ENCODE measurements around the gene CYBA. TPM values are rescaled to one million over a fixed set of nuclear protein-coding genes. Genes with fewer than 3 reads are reported as not detected.
A peak's percentile ranks its signal among the peaks of the same experiment; 100 is the strongest.

CYBA gene
- total RNA-seq, 2 experiments from 2014 or later: 155 to 200 TPM

- intact Hi-C loops (cut with DNase I, micrococcal nuclease): loop anchor here (1.0 to 2.0 kb wide), 17 partner anchors 11 to 541 kb away; partner anchors contain the start of genes MVD (in 2 of the 2), ZFPM1 (in 2 of the 2), CDT1 (in 1 of the 2) and CTU2 (in 1 of the 2)
- peak overlapping the region; percentile 93 for H3K27ac Mint-ChIP-seq
- POLR2A ChIA-PET: no interaction called here
- H3K36me3 Mint-ChIP-seq (ENCODE audit: low read depth): peaks cover 18% of the 10 kb centered on the region
- ATAC-seq (no peak), DNase-seq (no peak)
- H3K4me1 Mint-ChIP-seq: peaks cover 15% of the 10 kb centered on the region
- H3K9me3 Mint-ChIP-seq (ENCODE audit: low read depth): no peaks in the 10 kb centered on the region
- no peak overlapping the region for H3K4me3 Mint-ChIP-seq
- CTCF ChIA-PET: interaction anchor here (0.7 kb wide), 1 partner anchor 18 kb away, joined by 3 read pairs; no protein-coding TSS in a partner anchor
- H3K27me3 Mint-ChIP-seq: no peaks in the 10 kb centered on the region
Observed at GRCh38 chr16:88651989-88652761, 1.3 kb upstream of the CYBA start.

GRCh38 chr16:88651276-88651988 is 579 bp upstream of the CYBA start:
- H3K4me1 Mint-ChIP-seq: peaks cover 15% of the 10 kb centered on the region
- no peaks in the 10 kb centered on the region for H3K27me3 Mint-ChIP-seq
- POLR2A ChIA-PET: no interaction called here
- no peaks in the 10 kb centered on the region for H3K9me3 Mint-ChIP-seq (ENCODE audit: low read depth)
- CTCF ChIA-PET: no interaction called here
- ATAC-seq (peak; percentile 92), DNase-seq (peak; percentile 92)
- peak overlapping the region; percentile 85 for H3K4me3 Mint-ChIP-seq
- H3K36me3 Mint-ChIP-seq (ENCODE audit: low read depth): peaks cover 18% of the 10 kb centered on the region
- peak overlapping the region; percentile 93 for H3K27ac Mint-ChIP-seq
- intact Hi-C loops (cut with DNase I, micrococcal nuclease): loop anchor here (1.0 to 2.0 kb wide), 17 partner anchors 12 to 542 kb away; partner anchors contain the start of genes MVD (in 2 of the 2), ZFPM1 (in 2 of the 2), CDT1 (in 1 of the 2) and CTU2 (in 1 of the 2)

- CTCF ChIA-PET: no interaction called here
- no peaks in the 10 kb centered on the region for H3K27me3 Mint-ChIP-seq
- ATAC-seq: no peak
- no peaks in the 10 kb centered on the region for H3K9me3 Mint-ChIP-seq (ENCODE audit: low read depth)
- H3K36me3 Mint-ChIP-seq (ENCODE audit: low read depth): peaks cover 17% of the 10 kb centered on the region
- H3K4me1 Mint-ChIP-seq: peaks cover 15% of the 10 kb centered on the region
- peak overlapping the region; percentile 85 for H3K4me3 Mint-ChIP-seq
- intact Hi-C loops (cut with DNase I, micrococcal nuclease): loop anchor here in 1 of 2 experiments (2.0 kb wide), 3 partner anchors 15 to 197 kb away; partner anchors contain the start of gene ZFPM1
- peak; percentile 48 for DNase-seq
- peak overlapping the region; percentile 85 for H3K27ac Mint-ChIP-seq
- POLR2A ChIA-PET: interaction anchor here (0.8 kb wide), 1 partner anchor 13 kb away, joined by 5 read pairs; no protein-coding TSS in a partner anchor
Observed at GRCh38 chr16:88649924-88650748, 717 bp downstream of the CYBA start.

GRCh38 chr16:88649195-88649923 is 1.5 kb downstream of the CYBA start:
- intact Hi-C loops (cut with DNase I, micrococcal nuclease): no loop called here
- Mint-ChIP-seq H3K27ac (peak overlapping the region; percentile 5), H3K4me1 (peaks cover 15% of the 10 kb centered on the region), H3K9me3 (ENCODE audit: low read depth) (no peaks in the 10 kb centered on the region), H3K36me3 (ENCODE audit: low read depth) (peaks cover 13% of the 10 kb centered on the region), H3K27me3 (no peaks in the 10 kb centered on the region), H3K4me3 (peak overlapping the region; percentile 85)
- ATAC-seq (no peak), DNase-seq (no peak)
- POLR2A ChIA-PET: interaction anchor here (0.8 kb wide), 1 partner anchor 13 kb away, joined by 5 read pairs; no protein-coding TSS in a partner anchor
- CTCF ChIA-PET: no interaction called here

GRCh38 chr16:88647178-88648070 is 3.4 kb downstream of the CYBA start:
- H3K4me1 Mint-ChIP-seq: peaks cover 15% of the 10 kb centered on the region
- ChIA-PET CTCF (no interaction called here), POLR2A (interaction anchor here (0.5 kb wide), 1 partner anchor 779 kb away, joined by 3 read pairs; no protein-coding TSS in a partner anchor)
- H3K27ac Mint-ChIP-seq: no peak overlapping the region
- H3K9me3 Mint-ChIP-seq (ENCODE audit: low read depth): no peaks in the 10 kb centered on the region
- H3K36me3 Mint-ChIP-seq (ENCODE audit: low read depth): peaks cover 18% of the 10 kb centered on the region
- ATAC-seq: no peak
- H3K4me3 Mint-ChIP-seq: no peak overlapping the region
- intact Hi-C loops (cut with DNase I, micrococcal nuclease): no loop called here
- H3K27me3 Mint-ChIP-seq: no peaks in the 10 kb centered on the region
- no peak for DNase-seq

GRCh38 chr16:88646345-88647034 is 4.4 kb downstream of the CYBA start:
- Mint-ChIP-seq H3K4me1 (peaks cover 10% of the 10 kb centered on the region), H3K9me3 (ENCODE audit: low read depth) (no peaks in the 10 kb centered on the region), H3K36me3 (ENCODE audit: low read depth) (peaks cover 17% of the 10 kb centered on the region), H3K27ac (no peak overlapping the region), H3K27me3 (no peaks in the 10 kb centered on the region), H3K4me3 (no peak overlapping the region)
- DNase-seq (no peak), ATAC-seq (no peak)
- CTCF ChIA-PET: no interaction called here
- POLR2A ChIA-PET: interaction anchor here (0.5 kb wide), 1 partner anchor 778 kb away, joined by 3 read pairs; no protein-coding TSS in a partner anchor
- intact Hi-C loops (cut with DNase I, micrococcal nuclease): no loop called here

- ATAC-seq: no peak
- POLR2A ChIA-PET: no interaction called here
- H3K27me3 Mint-ChIP-seq: no peaks in the 10 kb centered on the region
Observed at GRCh38 chr16:88645941-88646340, 4.9 kb downstream of the CYBA start.

GRCh38 chr16:88645455-88645854 is 5.4 kb downstream of the CYBA start:
- peaks cover 8% of the 10 kb centered on the region for H3K4me1 Mint-ChIP-seq
- no peaks in the 10 kb centered on the region for H3K9me3 Mint-ChIP-seq (ENCODE audit: low read depth)
- H3K36me3 Mint-ChIP-seq (ENCODE audit: low read depth): peaks cover 16% of the 10 kb centered on the region
- POLR2A ChIA-PET: no interaction called here
- H3K27me3 Mint-ChIP-seq: no peaks in the 10 kb centered on the region
- CTCF ChIA-PET: no interaction called here
- H3K27ac Mint-ChIP-seq: no peak overlapping the region
- intact Hi-C loops (cut with DNase I, micrococcal nuclease): no loop called here
- ATAC-seq (no peak), DNase-seq (no peak)
- H3K4me3 Mint-ChIP-seq: no peak overlapping the region

More at GRCh38 chr16:88645941-88646340, 4.9 kb downstream of the CYBA start:
- H3K36me3 Mint-ChIP-seq (ENCODE audit: low read depth): peaks cover 17% of the 10 kb centered on the region
- peaks cover 8% of the 10 kb centered on the region for H3K4me1 Mint-ChIP-seq
- no peaks in the 10 kb centered on the region for H3K9me3 Mint-ChIP-seq (ENCODE audit: low read depth)
- CTCF ChIA-PET: no interaction called here
- DNase-seq: no peak
- no peak overlapping the region for H3K4me3 Mint-ChIP-seq
- no peak overlapping the region for H3K27ac Mint-ChIP-seq
- intact Hi-C loops (cut with DNase I, micrococcal nuclease): no loop called here

- ChIA-PET POLR2A (no interaction called here), CTCF (no interaction called here)
- ATAC-seq: no peak
Observed at GRCh38 chr16:88643644-88643932, 7.3 kb downstream of the CYBA start.

More at GRCh38 chr16:88643644-88643932, 7.3 kb downstream of the CYBA start:
- H3K4me3 Mint-ChIP-seq: no peak overlapping the region
- intact Hi-C loops (cut with DNase I, micrococcal nuclease): no loop called here
- H3K27ac Mint-ChIP-seq: no peak overlapping the region
- peaks cover 6% of the 10 kb centered on the region for H3K27me3 Mint-ChIP-seq
- no peaks in the 10 kb centered on the region for H3K9me3 Mint-ChIP-seq (ENCODE audit: low read depth)
- peaks cover 6% of the 10 kb centered on the region for H3K36me3 Mint-ChIP-seq (ENCODE audit: low read depth)
- no peak for DNase-seq
- H3K4me1 Mint-ChIP-seq: peaks cover 7% of the 10 kb centered on the region

All from activated CD4-positive, alpha-beta T cell treated with anti-CD3 and anti-CD28 coated beads for 36 hours (primary cell).